HL-60 (cell line): ENCODE results near the gene SPRY2.
A peak's percentile ranks its signal among the peaks of the same experiment; 100 is the strongest.

Experiments used
- DNase-seq, 2 experiments: peaks; one replicate each; pipeline ENCODE4 v3.0.0-alpha.2; 2010 to 2020; ENCODE audit warnings: low read depth in 1 of 2, low spot score in 1 of 2
- H3K27ac ChIP-seq: fragments of 250-450 bp; sonication (Bioruptor Pico); replicated peaks from 2 replicates; pipeline ENCODE4 v1.5.1; 2020; ENCODE audit warnings: mild to moderate bottlenecking, moderate library complexity
- H3K27me3 ChIP-seq: fragments of 250-450 bp; sonication (Bioruptor Pico); 2 replicates; pipeline ENCODE4 v1.5.1; 2021; ENCODE audit warnings: mild to moderate bottlenecking, moderate library complexity; ENCODE audit not compliant: insufficient read depth, poor library complexity, severe bottlenecking
- H3K4me3 ChIP-seq: replicated peaks from 2 replicates; pipeline ENCODE4 v1.5.1; 2011; ENCODE audit warnings: mild to moderate bottlenecking, control low read depth, low read length; ENCODE audit not compliant: insufficient read depth
- GABPA ChIP-seq: IDR thresholded peaks from 2 replicates; pipeline ENCODE4 v1.6.1; 2012; ENCODE audit warnings: low read depth
- POLR2AphosphoS5 ChIP-seq: IDR thresholded peaks from 2 replicates; pipeline ENCODE4 v1.6.1; 2012; ENCODE audit warnings: low read depth
- SPI1 ChIP-seq: IDR thresholded peaks from 2 replicates; pipeline ENCODE4 v1.6.1; 2012; ENCODE audit warnings: low read depth, mild to moderate bottlenecking, borderline replicate concordance
- TF ChIP-seq, protein P1 (sequence below): IDR thresholded peaks from 2 replicates; pipeline ENCODE4 v1.6.1; 2012; ENCODE audit warnings: low read depth; ENCODE audit not compliant: insufficient replicate concordance
- TF ChIP-seq, protein P2 (sequence below): IDR thresholded peaks from one replicate; pipeline ENCODE4 v1.5.1; 2011; ENCODE audit warnings: low read length, control low read depth, inconsistent platforms; ENCODE audit not compliant: insufficient read depth

SPRY2 gene

DNA sequence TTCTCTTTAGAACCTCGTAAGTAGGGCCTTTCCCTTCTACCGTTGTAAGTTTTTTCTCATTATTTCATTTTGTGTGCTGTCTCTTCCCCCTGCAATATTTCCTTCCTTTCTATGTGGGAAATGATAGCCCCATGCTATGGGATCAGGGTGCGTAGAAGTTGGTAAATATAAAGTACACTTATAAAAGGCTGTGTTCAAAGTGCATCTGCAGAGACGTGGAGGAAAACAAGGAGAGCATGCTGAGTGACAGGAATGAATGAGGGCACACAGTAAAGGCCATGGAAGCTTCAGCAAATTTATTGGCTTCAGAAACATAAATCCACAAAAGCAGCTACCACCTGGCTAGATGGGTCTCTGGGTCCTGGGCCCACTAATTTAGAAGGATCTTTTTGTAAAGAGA lies 21.6 kb upstream of the SPRY2 start:
- no peak for DNase-seq
- TF ChIP-seq GABPA (no peak), POLR2AphosphoS5 (no peak), SPI1 (no peak)
- TF ChIP-seq, protein P1, sequence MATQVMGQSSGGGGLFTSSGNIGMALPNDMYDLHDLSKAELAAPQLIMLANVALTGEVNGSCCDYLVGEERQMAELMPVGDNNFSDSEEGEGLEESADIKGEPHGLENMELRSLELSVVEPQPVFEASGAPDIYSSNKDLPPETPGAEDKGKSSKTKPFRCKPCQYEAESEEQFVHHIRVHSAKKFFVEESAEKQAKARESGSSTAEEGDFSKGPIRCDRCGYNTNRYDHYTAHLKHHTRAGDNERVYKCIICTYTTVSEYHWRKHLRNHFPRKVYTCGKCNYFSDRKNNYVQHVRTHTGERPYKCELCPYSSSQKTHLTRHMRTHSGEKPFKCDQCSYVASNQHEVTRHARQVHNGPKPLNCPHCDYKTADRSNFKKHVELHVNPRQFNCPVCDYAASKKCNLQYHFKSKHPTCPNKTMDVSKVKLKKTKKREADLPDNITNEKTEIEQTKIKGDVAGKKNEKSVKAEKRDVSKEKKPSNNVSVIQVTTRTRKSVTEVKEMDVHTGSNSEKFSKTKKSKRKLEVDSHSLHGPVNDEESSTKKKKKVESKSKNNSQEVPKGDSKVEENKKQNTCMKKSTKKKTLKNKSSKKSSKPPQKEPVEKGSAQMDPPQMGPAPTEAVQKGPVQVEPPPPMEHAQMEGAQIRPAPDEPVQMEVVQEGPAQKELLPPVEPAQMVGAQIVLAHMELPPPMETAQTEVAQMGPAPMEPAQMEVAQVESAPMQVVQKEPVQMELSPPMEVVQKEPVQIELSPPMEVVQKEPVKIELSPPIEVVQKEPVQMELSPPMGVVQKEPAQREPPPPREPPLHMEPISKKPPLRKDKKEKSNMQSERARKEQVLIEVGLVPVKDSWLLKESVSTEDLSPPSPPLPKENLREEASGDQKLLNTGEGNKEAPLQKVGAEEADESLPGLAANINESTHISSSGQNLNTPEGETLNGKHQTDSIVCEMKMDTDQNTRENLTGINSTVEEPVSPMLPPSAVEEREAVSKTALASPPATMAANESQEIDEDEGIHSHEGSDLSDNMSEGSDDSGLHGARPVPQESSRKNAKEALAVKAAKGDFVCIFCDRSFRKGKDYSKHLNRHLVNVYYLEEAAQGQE, result no peak
- TF ChIP-seq, protein P2, sequence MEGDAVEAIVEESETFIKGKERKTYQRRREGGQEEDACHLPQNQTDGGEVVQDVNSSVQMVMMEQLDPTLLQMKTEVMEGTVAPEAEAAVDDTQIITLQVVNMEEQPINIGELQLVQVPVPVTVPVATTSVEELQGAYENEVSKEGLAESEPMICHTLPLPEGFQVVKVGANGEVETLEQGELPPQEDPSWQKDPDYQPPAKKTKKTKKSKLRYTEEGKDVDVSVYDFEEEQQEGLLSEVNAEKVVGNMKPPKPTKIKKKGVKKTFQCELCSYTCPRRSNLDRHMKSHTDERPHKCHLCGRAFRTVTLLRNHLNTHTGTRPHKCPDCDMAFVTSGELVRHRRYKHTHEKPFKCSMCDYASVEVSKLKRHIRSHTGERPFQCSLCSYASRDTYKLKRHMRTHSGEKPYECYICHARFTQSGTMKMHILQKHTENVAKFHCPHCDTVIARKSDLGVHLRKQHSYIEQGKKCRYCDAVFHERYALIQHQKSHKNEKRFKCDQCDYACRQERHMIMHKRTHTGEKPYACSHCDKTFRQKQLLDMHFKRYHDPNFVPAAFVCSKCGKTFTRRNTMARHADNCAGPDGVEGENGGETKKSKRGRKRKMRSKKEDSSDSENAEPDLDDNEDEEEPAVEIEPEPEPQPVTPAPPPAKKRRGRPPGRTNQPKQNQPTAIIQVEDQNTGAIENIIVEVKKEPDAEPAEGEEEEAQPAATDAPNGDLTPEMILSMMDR, result no peak
- no peak overlapping the region for H3K27ac ChIP-seq
- no peaks in the 10 kb centered on the region for H3K27me3 ChIP-seq
- no peak overlapping the region for H3K4me3 ChIP-seq

DNA sequence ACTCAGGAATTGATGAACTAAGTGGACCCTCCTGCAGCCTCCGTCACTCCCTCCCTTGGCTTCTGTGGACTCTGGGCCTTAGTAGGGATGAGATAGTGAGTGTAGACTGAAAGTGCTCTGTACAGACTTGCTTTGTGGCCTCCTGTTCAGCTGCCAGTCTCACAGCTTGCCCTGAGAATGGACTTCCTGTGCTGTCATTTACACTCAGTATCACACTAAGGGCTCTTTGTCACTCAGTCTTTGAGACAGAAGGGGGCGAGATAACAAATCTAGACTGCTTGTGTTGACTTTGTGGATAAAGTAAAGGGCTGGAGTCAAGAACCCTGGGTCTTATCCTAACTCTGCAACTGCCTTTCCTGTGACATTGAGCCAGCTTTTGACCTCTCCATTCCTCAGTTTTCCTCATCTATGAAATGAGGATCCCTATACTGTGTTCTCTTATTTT lies 21.0 kb upstream of the SPRY2 start:
- Histone ChIP-seq H3K4me3 (no peak overlapping the region), H3K27me3 (no peaks in the 10 kb centered on the region), H3K27ac (no peak overlapping the region)
- DNase-seq, result peak in 1 of 2 experiments; percentile 55
- no peak for TF ChIP-seq GABPA
- TF ChIP-seq, protein P1, result no peak
- TF ChIP-seq POLR2AphosphoS5, result no peak
- TF ChIP-seq, protein P2, result no peak
- TF ChIP-seq SPI1, result no peak

DNA sequence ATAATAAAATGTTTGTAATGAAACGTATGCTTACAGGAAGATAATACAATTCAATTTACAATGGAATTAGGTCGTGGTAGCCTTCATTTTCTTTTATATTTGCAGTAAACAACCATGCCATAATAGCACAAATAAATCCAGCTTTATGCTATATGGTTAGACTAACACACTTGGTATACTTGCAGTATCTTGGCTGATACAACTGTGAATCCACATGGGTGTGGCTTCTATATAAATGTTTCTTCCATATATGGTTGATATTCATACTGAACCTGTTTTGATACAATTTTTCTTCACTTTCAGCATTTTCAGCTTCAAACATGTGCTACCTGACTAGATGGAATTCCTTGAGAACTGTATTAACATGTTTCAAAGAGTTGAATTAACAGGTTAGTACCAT lies 20.4 kb upstream of the SPRY2 start:
- H3K27me3 ChIP-seq, result no peaks in the 10 kb centered on the region
- TF ChIP-seq POLR2AphosphoS5, result no peak
- TF ChIP-seq SPI1, result no peak
- TF ChIP-seq GABPA, result no peak
- TF ChIP-seq, protein P2, result no peak
- TF ChIP-seq, protein P1, result no peak
- no peak overlapping the region for H3K27ac ChIP-seq
- no peak overlapping the region for H3K4me3 ChIP-seq
- no peak for DNase-seq
